Kidney epithelial cell (primary cell): ENCODE data around the gene BANP. TPM values are rescaled to one million over a fixed set of nuclear protein-coding genes. Genes with fewer than 3 reads are reported as not detected.

ENCODE experiments used
- DNase-seq: peaks from one replicate; pipeline ENCODE4 v3.0.0-alpha.2; 2010; ENCODE audit warnings: low read depth
- H3K27me3 ChIP-seq: 2 replicates; pipeline ENCODE4 v1.6.0; 2011; ENCODE audit warnings: low read length; ENCODE audit not compliant: control insufficient read depth, insufficient read depth
- H3K36me3 ChIP-seq: 2 replicates; pipeline ENCODE4 v1.5.1; 2011; ENCODE audit warnings: low read length; ENCODE audit not compliant: control insufficient read depth, insufficient read depth
- H3K4me3 ChIP-seq: 2 replicates; pipeline ENCODE4 v1.5.1; 2011; ENCODE audit warnings: low read depth, mild to moderate bottlenecking, control low read depth, low read length
- CTCF ChIP-seq: IDR thresholded peaks from 2 replicates; pipeline ENCODE4 v1.5.1; 2011; ENCODE audit warnings: mild to moderate bottlenecking, moderate library complexity, low read length, control low read depth, inconsistent platforms; ENCODE audit not compliant: insufficient read depth, poor library complexity, severe bottlenecking
- total RNA-seq: library from RNA; depleted of rRNA; stranded (reverse); fragments of >200 nt; gene quantifications from 2 replicates; pipeline ENCODE4 v1.2.3, GENCODE V29; 2015

Gene BANP
- total RNA-seq, 1 donor from 2014 or later, result 25.9 TPM

- Histone ChIP-seq H3K36me3 (no peaks in the 10 kb centered on the region), H3K4me3 (no peak overlapping the region), H3K27me3 (no peaks in the 10 kb centered on the region)
- no peak for DNase-seq
- no peak for TF ChIP-seq CTCF
Observed at GRCh38 chr16:88059701-88060386, 108.6 kb downstream of the BANP start.

GRCh38 chr16:88060524-88061219, 109.4 kb downstream of the BANP start:
- H3K4me3 ChIP-seq, result no peak overlapping the region
- H3K27me3 ChIP-seq, result no peaks in the 10 kb centered on the region
- no peak for TF ChIP-seq CTCF
- H3K36me3 ChIP-seq, result no peaks in the 10 kb centered on the region
- no peak for DNase-seq

GRCh38 chr16:88061346-88062110, 110.3 kb downstream of the BANP start:
- no peak for TF ChIP-seq CTCF
- Histone ChIP-seq H3K4me3 (no peak overlapping the region), H3K27me3 (no peaks in the 10 kb centered on the region), H3K36me3 (no peaks in the 10 kb centered on the region)
- DNase-seq, result no peak

GRCh38 chr16:88062341-88063210, 111.3 kb downstream of the BANP start:
- no peak overlapping the region for H3K4me3 ChIP-seq
- no peaks in the 10 kb centered on the region for H3K27me3 ChIP-seq
- H3K36me3 ChIP-seq, result no peaks in the 10 kb centered on the region
- peak; percentile 12 for DNase-seq
- TF ChIP-seq CTCF, result no peak

- Histone ChIP-seq H3K4me3 (no peak overlapping the region), H3K27me3 (no peaks in the 10 kb centered on the region), H3K36me3 (no peaks in the 10 kb centered on the region)
- peak; percentile 2 for DNase-seq
- peak; percentile 39 for TF ChIP-seq CTCF
Observed at GRCh38 chr16:88063211-88063773, 112.1 kb downstream of the BANP start.
